A549 (cell line): ENCODE data around the gene SEMA3A.
"Not testable (repeated sequence)": the region's sequence is repeated elsewhere in the genome, so short reads cannot be mapped to it uniquely, and the experiment has no call there.

Experiments used
- CTCF ChIP-seq: fragments of >200 bp; sonication (Bioruptor Twin); formaldehyde crosslinking; IDR thresholded peaks from 3 replicates; pipeline ENCODE4 v1.5.1; 2016
- HDAC2 ChIP-seq: fragments of 200-600 bp; sonication (generic); IDR thresholded peaks from 2 replicates; pipeline ENCODE4 v1.6.1; 2016
- MAX ChIP-seq: IDR thresholded peaks from 2 replicates; pipeline ENCODE4 v1.6.1; 2012
- POLR2A ChIP-seq: IDR thresholded peaks from 2 replicates; pipeline ENCODE4 v1.6.1; 2012; ENCODE audit warnings: mild to moderate bottlenecking, low read length
- TF ChIP-seq, protein P1 (sequence below): fragments of 250-450 bp; sonication (Bioruptor Pico); IDR thresholded peaks from 2 replicates; pipeline ENCODE4 v1.5.0; 2021; ENCODE audit warnings: mild to moderate bottlenecking, moderate library complexity, borderline replicate concordance

- not testable (repeated sequence) for TF ChIP-seq CTCF, MAX, HDAC2, POLR2A
- TF ChIP-seq, protein P1, sequence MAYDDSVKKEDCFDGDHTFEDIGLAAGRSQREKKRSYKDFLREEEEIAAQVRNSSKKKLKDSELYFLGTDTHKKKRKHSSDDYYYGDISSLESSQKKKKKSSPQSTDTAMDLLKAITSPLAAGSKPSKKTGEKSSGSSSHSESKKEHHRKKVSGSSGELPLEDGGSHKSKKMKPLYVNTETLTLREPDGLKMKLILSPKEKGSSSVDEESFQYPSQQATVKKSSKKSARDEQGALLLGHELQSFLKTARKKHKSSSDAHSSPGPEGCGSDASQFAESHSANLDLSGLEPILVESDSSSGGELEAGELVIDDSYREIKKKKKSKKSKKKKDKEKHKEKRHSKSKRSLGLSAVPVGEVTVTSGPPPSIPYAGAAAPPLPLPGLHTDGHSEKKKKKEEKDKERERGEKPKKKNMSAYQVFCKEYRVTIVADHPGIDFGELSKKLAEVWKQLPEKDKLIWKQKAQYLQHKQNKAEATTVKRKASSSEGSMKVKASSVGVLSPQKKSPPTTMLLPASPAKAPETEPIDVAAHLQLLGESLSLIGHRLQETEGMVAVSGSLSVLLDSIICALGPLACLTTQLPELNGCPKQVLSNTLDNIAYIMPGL (CRISPR knock-in tag) = not testable (repeated sequence)
Measured at GRCh38 chr7:84150370-84150769, 44.2 kb downstream of the SEMA3A start.
